Gastroesophageal sphincter (tissue), 3 donors: ENCODE results near the gene GCDH.
"Not testable (repeated sequence)": the region's sequence is repeated elsewhere in the genome, so short reads cannot be mapped to it uniquely, and the experiment has no call there.

Source experiments
- EP300 ChIP-seq: sonication (generic); formaldehyde crosslinking; IDR thresholded peaks from one replicate; pipeline ENCODE4 v1.6.1; 2017; ENCODE audit warnings: antibody characterized with exemption, mild to moderate bottlenecking
- POLR2A ChIP-seq, 2 donors: fragments of 450-650 bp; IDR thresholded peaks; one replicate each; pipeline ENCODE4 v1.6.1; 2017; ENCODE audit warnings: antibody characterized with exemption in 2 of 2, mild to moderate bottlenecking in 2 of 2, moderate library complexity in 1 of 2
- TF ChIP-seq, protein P1 (sequence below), 4 experiments: fragments of 200-600 bp in 2 of 4; fragments of 450-650 bp in 2 of 4; sonication (generic) in 1 of 4; IDR thresholded peaks; one replicate each; pipeline ENCODE4 v1.5.1; 2017 to 2019; ENCODE audit warnings: antibody characterized with exemption in 4 of 4, mild to moderate bottlenecking in 2 of 4, moderate library complexity in 2 of 4

DNA sequence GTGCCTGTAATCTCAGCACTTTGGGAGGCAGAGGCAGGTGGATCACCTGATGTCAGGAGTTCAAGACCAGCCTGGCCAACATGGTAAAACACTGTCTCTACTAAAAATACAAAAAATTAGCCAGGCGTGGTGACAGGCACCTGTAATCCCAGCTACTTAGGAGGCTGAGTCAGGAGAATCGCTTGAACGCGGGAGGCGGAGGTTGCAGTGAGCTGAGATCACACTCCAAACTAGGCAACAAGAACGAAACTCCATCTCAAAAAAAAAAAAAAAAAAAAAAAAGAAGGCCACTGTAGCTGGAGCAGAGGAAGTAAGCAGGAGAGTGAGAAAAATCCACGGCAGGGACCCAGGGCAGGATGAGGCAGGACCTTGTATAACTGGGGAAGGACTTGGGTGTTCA, 44.3 kb upstream of the GCDH start:
- not testable (repeated sequence) for TF ChIP-seq POLR2A (IDR thresholded peaks at IDR 0.05); EP300
- TF ChIP-seq, protein P1, sequence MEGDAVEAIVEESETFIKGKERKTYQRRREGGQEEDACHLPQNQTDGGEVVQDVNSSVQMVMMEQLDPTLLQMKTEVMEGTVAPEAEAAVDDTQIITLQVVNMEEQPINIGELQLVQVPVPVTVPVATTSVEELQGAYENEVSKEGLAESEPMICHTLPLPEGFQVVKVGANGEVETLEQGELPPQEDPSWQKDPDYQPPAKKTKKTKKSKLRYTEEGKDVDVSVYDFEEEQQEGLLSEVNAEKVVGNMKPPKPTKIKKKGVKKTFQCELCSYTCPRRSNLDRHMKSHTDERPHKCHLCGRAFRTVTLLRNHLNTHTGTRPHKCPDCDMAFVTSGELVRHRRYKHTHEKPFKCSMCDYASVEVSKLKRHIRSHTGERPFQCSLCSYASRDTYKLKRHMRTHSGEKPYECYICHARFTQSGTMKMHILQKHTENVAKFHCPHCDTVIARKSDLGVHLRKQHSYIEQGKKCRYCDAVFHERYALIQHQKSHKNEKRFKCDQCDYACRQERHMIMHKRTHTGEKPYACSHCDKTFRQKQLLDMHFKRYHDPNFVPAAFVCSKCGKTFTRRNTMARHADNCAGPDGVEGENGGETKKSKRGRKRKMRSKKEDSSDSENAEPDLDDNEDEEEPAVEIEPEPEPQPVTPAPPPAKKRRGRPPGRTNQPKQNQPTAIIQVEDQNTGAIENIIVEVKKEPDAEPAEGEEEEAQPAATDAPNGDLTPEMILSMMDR (IDR thresholded peaks at IDR 0.05), result not testable (repeated sequence)
